Stimulated activated CD8-positive, alpha-beta memory T cell treated with anti-CD3 and anti-CD28 coated beads, Interleukin-12 subunit alpha, Interleukin-12 subunit beta, amount 100 ng/mL, for 24 hours (primary cell): Measurements from ENCODE around the gene HBE1.

Source experiments
- DNase-seq: peaks from one replicate; pipeline ENCODE4 v3.0.0-alpha.2; 2020; ENCODE audit errors: extremely low read depth

Gene HBE1

GRCh38 chr11:5234381-5234834, 35.3 kb downstream of the HBE1 start, which contains the start of gene HBD:
Gene HBD (minus strand): TSS chr11:5234483. CDS start chr11:5234433, 50 bp downstream.
- no peak for DNase-seq

DNA sequence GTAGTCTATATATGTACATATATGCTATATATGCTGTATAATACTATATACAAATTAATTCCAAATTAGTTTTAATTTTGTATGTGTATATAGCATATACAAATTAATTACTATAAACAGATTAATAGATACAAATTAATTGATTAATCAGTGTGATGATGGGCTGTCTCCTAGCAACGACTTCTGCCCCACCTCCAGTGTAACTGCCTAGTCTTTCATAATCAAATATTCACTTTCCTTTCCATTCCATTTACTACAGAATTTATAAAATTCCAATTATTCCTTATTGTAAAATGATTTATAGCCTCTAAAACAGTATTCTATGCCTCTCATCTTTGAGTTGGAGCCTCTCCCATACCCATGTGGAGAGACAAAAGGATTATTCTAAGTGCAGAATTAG, 36.4 kb downstream of the HBE1 start:
- DNase-seq, result no peak

GRCh38 chr11:5232821-5233220, 36.9 kb downstream of the HBE1 start:
- no peak for DNase-seq

- DNase-seq, result no peak
Measured at GRCh38 chr11:5232176-5232575, 37.6 kb downstream of the HBE1 start.

GRCh38 chr11:5231111-5231510, 38.6 kb downstream of the HBE1 start:
- no peak for DNase-seq

DNA sequence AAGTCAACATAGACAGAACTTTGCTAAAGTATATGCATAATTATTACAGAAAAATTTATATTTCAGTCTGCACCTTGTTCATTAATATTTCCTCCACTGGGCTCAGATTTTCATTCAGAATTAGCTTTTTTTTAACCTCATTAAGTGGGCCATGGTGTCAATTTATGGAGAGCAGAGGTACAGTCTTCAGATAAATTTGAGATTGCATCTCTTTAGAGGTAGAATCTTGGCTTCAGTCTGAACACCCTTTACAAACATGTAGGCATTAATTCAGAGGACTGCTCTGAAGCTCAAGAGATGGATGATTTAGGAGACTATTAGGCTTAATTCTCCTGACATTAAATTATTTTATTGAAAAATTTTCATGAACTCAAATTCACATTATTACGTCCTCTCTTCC, 39.5 kb downstream of the HBE1 start:
- no peak for DNase-seq

DNA sequence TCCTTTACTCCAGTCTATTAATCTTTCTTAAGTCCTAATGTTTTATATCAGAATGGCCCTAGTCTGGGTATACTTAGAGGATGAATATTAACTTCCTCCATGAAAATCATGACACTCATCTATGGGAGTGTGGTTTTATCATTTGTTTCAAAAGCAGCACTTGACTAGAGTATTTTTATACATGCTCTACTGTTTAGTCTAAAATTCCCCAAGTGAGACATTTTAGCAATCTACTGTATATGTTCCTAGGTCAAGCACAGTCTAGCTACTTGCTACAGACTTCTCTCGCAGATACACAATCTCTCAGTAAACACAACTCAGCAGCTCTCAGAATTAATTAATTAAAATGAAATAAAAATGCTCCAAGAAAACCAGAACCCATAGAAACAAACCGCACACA, 39.9 kb downstream of the HBE1 start:
- DNase-seq, result no peak

GRCh38 chr11:5229356-5229755, 40.4 kb downstream of the HBE1 start:
- DNase-seq, result no peak

- no peak for DNase-seq
Measured at GRCh38 chr11:5228124-5228523, 41.6 kb downstream of the HBE1 start.

DNA sequence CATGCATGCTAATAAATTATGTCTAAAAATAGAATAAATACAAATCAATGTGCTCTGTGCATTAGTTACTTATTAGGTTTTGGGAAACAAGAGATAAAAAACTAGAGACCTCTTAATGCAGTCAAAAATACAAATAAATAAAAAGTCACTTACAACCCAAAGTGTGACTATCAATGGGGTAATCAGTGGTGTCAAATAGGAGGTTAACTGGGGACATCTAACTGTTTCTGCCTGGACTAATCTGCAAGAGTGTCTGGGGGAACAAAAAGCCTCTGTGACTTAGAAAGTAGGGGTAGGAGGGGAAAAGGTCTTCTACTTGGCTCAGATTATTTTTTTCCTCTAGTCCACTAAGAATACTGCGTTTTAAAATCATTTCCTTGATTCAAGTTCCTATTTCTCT, 42.1 kb downstream of the HBE1 start:
- DNase-seq, result no peak

DNA sequence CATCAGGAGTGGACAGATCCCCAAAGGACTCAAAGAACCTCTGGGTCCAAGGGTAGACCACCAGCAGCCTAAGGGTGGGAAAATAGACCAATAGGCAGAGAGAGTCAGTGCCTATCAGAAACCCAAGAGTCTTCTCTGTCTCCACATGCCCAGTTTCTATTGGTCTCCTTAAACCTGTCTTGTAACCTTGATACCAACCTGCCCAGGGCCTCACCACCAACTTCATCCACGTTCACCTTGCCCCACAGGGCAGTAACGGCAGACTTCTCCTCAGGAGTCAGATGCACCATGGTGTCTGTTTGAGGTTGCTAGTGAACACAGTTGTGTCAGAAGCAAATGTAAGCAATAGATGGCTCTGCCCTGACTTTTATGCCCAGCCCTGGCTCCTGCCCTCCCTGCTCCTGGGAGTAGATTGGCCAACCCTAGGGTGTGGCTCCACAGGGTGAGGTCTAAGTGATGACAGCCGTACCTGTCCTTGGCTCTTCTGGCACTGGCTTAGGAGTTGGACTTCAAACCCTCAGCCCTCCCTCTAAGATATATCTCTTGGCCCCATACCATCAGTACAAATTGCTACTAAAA, 42.9 kb downstream of the HBE1 start, which contains the start of gene HBB:
HBB (minus strand) TSS at position 340 of the 579 bp plus-strand sequence; CDS start at position 290, 50 bp downstream.
- DNase-seq, result no peak

GRCh38 chr11:5225480-5225871, 44.3 kb downstream of the HBE1 start:
- DNase-seq, result no peak

DNA sequence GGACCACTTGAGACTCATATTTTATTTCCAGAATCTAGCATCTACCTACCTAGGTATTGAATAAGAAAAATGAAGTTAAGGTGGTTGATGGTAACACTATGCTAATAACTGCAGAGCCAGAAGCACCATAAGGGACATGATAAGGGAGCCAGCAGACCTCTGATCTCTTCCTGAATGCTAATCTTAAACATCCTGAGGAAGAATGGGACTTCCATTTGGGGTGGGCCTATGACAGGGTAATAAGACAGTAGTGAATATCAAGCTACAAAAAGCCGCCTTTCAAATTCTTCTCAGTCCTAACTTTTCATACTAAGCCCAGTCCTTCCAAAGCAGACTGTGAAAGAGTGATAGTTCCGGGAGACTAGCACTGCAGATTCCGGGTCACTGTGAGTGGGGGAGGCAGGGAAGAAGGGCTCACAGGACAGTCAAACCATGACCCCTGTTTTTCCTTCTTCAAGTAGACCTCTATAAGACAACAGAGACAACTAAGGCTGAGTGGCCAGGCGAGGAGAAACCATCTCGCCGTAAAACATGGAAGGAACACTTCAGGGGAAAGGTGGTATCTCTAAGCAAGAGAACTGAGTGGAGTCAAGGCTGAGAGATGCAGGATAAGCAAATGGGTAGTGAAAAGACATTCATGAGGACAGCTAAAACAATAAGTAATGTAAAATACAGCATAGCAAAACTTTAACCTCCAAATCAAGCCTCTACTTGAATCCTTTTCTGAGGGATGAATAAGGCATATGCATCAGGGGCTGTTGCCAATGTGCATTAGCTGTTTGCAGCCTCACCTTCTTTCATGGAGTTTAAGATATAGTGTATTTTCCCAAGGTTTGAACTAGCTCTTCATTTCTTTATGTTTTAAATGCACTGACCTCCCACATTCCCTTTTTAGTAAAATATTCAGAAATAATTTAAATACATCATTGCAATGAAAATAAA, 44.9 kb downstream of the HBE1 start:
- no peak for DNase-seq

- DNase-seq, result no peak
Measured at GRCh38 chr11:5223686-5224085, 46.1 kb downstream of the HBE1 start.

DNA sequence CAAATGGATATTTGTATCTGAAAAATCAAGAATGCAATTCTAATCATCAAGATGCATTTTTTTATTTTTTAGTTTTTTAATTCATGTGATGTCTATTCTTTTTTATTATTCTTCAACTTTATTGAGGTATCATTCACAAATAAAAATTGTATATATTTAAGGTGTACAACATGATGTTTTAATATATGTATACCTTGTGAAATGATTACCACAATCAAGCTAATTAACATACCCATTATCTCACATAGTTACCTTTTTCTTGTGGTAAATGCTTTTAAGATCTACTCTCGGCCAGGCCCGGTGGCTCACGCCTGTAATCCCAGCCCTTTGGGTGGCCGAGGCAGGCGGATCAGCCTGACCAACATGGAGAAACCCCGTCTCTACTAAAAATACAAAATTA, 46.6 kb downstream of the HBE1 start:
- DNase-seq, result no peak
